Measurements from ENCODE around the gene PPP2R2C.

PPP2R2C gene

DNA sequence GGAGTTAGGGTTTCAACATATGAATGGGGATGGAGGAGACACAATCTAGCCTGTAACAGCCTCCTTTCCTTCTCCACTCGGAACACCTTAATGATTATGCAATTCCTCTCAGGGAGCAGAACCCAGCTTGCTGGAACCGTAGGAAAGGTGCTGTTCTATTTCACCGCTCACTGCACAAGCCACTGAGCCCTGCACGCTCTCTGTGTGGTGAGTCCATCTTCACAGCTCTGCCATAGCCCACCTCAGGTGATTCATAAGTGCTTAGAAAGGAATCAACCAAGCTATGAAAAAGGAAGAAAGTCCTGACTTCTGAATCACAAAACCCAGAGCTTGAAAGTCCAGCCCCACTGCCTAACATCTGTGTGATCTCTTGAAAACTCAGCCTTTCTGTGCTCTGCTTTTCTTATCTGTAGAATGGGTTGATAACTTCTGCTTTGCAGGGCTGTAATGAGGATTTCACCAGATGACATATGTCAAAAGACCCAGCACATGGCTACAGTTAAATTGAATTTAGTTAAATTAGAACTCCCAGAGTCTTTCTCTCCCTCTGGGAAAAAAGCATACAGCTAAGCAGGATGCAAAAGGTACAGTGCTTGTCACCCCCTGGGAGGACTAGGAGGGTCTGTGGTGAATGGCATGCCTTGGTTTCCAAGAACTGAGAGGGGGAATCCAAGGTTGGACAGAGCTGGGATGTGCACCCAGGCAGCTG, 111.2 kb downstream of the PPP2R2C start:
- TF ChIP-seq, protein P1, sequence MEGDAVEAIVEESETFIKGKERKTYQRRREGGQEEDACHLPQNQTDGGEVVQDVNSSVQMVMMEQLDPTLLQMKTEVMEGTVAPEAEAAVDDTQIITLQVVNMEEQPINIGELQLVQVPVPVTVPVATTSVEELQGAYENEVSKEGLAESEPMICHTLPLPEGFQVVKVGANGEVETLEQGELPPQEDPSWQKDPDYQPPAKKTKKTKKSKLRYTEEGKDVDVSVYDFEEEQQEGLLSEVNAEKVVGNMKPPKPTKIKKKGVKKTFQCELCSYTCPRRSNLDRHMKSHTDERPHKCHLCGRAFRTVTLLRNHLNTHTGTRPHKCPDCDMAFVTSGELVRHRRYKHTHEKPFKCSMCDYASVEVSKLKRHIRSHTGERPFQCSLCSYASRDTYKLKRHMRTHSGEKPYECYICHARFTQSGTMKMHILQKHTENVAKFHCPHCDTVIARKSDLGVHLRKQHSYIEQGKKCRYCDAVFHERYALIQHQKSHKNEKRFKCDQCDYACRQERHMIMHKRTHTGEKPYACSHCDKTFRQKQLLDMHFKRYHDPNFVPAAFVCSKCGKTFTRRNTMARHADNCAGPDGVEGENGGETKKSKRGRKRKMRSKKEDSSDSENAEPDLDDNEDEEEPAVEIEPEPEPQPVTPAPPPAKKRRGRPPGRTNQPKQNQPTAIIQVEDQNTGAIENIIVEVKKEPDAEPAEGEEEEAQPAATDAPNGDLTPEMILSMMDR (IDR thresholded peaks at IDR 0.05; ENCODE audit: low read depth, low read length, missing control alignments) = no peak
- no peak overlapping the region for H3K4me3 ChIP-seq (replicated peaks; ENCODE audit: low read depth, low read length)
- no peak for DNase-seq (ENCODE audit: extremely low read depth, low read depth)

DNA sequence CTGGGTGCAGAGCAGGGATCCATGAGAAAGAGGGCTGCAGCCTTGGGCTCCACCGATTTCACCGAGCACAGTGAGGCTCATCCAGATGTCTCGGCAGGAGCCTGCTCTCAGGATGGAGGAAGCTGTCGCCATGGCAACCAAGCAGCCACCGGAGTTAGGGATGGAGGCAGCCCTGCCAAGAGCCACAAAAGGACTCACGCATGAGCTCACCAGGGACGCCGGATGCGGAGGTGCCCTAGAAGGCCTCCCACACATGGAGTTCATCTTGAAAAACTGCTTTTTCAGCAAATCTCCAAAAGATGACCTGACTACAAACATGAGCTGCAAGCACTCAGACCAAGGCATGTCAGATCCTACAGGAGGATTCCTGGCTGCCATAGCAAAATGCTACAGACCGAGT, 112.0 kb downstream of the PPP2R2C start:
- no peak for DNase-seq (ENCODE audit: extremely low read depth, low read depth)
- no peak overlapping the region for H3K4me3 ChIP-seq (replicated peaks; ENCODE audit: low read depth, low read length)
- TF ChIP-seq, protein P1 (IDR thresholded peaks at IDR 0.05; ENCODE audit: low read depth, low read length, missing control alignments) = no peak

DNA sequence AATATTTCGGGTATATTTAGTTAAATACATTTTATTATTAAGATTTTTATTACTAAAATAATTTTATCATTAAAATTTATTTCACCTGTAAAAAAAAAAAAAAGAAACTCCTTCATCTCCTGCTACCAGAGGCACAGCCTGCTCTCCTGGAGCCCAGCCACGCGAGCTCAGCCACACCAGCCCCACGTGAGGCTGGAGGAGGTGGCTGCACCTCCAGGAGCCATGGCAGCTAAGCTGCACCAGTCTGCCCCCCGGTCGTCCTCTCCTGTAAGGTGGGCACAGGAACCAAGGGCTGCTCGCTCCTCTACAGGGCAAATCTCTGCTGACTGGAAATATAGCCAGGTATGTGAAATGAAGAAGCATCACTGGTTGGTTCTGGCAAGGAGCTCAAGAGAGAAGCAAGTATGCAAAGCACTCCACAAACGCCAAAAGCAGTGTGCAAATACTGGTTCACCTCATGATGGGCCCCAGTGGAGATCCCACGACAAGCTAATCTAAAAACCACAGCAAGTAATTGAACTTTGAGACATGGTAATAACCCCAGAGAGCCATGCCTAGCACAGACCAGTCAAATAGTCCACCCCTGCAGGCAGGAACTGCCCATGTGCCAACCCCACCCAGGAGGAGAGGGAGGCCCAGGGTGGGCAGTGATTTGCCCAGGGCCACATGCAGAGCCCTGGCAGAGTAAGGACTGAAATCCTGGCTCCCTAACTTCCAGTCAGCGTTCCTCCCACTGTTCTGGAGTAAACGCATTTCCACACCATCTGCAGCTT, 112.7 kb downstream of the PPP2R2C start:
- no peak overlapping the region for H3K4me3 ChIP-seq (replicated peaks; ENCODE audit: low read depth, low read length)
- DNase-seq (ENCODE audit: extremely low read depth, low read depth) = no peak
- TF ChIP-seq, protein P1 (IDR thresholded peaks at IDR 0.05; ENCODE audit: low read depth, low read length, missing control alignments) = no peak

DNA sequence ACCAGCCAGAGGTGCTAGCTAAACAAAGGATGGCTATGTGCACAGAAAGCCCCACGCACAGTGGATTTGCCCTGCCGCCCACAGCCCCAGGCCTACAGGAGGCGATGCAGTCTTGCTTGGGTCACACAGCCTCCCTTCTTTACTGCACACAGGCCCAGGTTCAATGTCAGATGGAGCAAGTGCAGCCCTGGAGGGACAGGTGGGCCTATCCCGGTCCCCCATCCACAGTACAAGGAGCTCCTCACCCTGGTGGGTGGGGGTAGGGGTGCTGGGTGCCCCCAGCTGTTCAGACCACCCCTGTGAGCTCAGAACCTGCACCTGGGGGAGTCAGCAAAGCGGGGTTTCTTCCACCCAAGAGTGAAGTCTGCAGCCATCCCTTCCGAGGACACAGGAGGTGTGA, 114.9 kb downstream of the PPP2R2C start:
- DNase-seq (ENCODE audit: extremely low read depth, low read depth) = no peak
- TF ChIP-seq, protein P1 (IDR thresholded peaks at IDR 0.05; ENCODE audit: low read depth, low read length, missing control alignments) = no peak
- H3K4me3 ChIP-seq (replicated peaks; ENCODE audit: low read depth, low read length) = no peak overlapping the region

DNA sequence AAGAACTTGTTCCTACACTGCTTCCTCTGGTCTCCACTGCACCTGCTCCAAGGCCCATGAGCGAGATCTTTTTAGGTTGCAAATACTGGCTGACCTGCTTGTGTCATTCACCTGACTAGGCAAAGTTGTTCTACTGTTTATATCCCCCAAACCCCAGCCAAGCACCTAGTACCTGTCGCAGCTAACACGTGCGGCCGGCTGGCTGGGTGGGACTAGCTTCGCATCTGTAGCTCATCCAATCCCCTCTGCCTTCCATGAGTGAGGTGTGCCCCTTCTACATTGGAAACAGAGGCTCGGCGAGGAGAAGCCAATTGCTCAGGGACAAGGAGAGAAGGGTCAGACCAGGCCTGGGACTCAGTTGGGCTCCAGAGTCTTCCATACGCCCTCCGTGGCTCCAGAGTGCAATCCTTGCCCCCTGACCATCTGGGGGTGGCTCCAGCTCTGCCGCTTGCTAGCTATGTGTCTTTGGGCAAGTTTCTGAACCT, 116.3 kb downstream of the PPP2R2C start:
- no peak for DNase-seq (ENCODE audit: extremely low read depth, low read depth)
- TF ChIP-seq, protein P1 (IDR thresholded peaks at IDR 0.05; ENCODE audit: low read depth, low read length, missing control alignments) = no peak
- no peak overlapping the region for H3K4me3 ChIP-seq (replicated peaks; ENCODE audit: low read depth, low read length)

DNA sequence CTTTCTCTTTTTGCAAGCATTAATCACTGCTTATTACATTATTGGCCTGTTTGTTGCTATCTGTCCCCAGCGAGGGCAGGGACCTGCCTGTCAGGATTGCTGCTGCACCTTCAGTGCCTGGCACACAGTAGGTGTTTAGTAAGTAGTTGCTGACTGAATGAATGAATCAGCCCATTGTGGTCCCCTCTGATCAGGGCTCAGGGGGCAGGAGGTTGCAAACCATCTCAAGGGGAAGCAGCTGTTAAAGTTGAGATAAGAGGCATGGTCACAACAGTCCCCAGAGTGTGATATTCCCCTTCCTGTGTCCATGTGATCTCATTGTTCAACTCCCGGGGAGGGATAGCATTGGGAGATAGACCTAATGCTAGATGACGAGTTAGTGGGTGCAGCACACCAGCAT, 117.4 kb downstream of the PPP2R2C start:
- DNase-seq (ENCODE audit: extremely low read depth, low read depth) = no peak
- no peak overlapping the region for H3K4me3 ChIP-seq (replicated peaks; ENCODE audit: low read depth, low read length)
- TF ChIP-seq, protein P1 (IDR thresholded peaks at IDR 0.05; ENCODE audit: low read depth, low read length, missing control alignments) = no peak
